ENCODE data around the gene COLEC12. TPM values are rescaled to one million over a fixed set of nuclear protein-coding genes. Genes with fewer than 3 reads are reported as not detected.

Gene COLEC12
- total RNA-seq, 1 experiment from 2014 or later: not detected

- Histone ChIP-seq H3K4me2 (ENCODE audit: low read length) (no peak overlapping the region), H3K27me3 (ENCODE audit: insufficient read depth, low read length) (no peaks in the 10 kb centered on the region), H3K9me2 (ENCODE audit: insufficient read depth) (no peaks in the 10 kb centered on the region), H4K20me1 (ENCODE audit: insufficient read depth) (no peaks in the 10 kb centered on the region), H3K79me2 (ENCODE audit: insufficient read depth, low read length) (no peaks in the 10 kb centered on the region), H3K9ac (ENCODE audit: low read length) (no peak overlapping the region), H3K36me3 (ENCODE audit: control insufficient read depth in 1 of 2, insufficient read depth in 2 of 2, low read length in 2 of 2) (no peaks in the 10 kb centered on the region), H3K9me3 (ENCODE audit: control insufficient read depth in 1 of 2, insufficient read depth in 1 of 2, low read depth in 1 of 2, low read length in 2 of 2) (no peaks in the 10 kb centered on the region), H3K4me3 (replicated peaks in 1 of 2; ENCODE audit: low read depth in 1 of 2, low read length in 2 of 2) (no peak overlapping the region), H3K27ac (ENCODE audit: low read depth, low read length) (no peak overlapping the region), H3K4me1 (ENCODE audit: control insufficient read depth in 1 of 2, insufficient read depth in 2 of 2, low read length in 2 of 2) (no peaks in the 10 kb centered on the region), H2AFZ (ENCODE audit: low read depth, low read length, poor library complexity, severe bottlenecking) (no peak overlapping the region)
- ATAC-seq (no peak), DNase-seq (ENCODE audit: low read depth, low spot score) (no peak)
- no TSS peak for BruUV-seq (replicated peaks)
- POLR2A ChIA-PET: no interaction called here
- TF ChIP-seq ZFX (IDR thresholded peaks at IDR 0.05) (no peak), TCF7L2 (IDR thresholded peaks at IDR 0.05; ENCODE audit: borderline replicate concordance, extremely low read depth, insufficient read depth, insufficient read length) (no peak), ZBTB33 (IDR thresholded peaks at IDR 0.05; ENCODE audit: extremely low read depth, insufficient replicate concordance, low read length) (no peak), RAD21 (IDR thresholded peaks at IDR 0.05; ENCODE audit: low read depth) (no peak), CBX3 (IDR thresholded peaks at IDR 0.05; ENCODE audit: low read depth) (no peak)
- intact Hi-C loops (cut with micrococcal nuclease): loop anchor here (10.0 kb wide), 1 partner anchor 546 kb away; no protein-coding TSS in a partner anchor
- CTCF ChIA-PET: interaction anchor here (0.8 kb wide), 1 partner anchor 327 kb away, joined by 3 read pairs; no protein-coding TSS in a partner anchor
- RAD21 ChIA-PET (ENCODE audit: low non-redundant PET in 1 of 2, low total read pairs in 2 of 2, uncharacterized antibody in 2 of 2, unreplicated experiment in 2 of 2): no interaction called here
These were observed 211.5 kb downstream of the COLEC12 start for GRCh38 chr18:289026-289425.

GRCh38 chr18:286515-287310 lies 213.8 kb downstream of the COLEC12 start:
- Histone ChIP-seq H3K9ac (ENCODE audit: low read length) (no peak overlapping the region), H4K20me1 (ENCODE audit: insufficient read depth) (no peaks in the 10 kb centered on the region), H3K9me3 (ENCODE audit: control insufficient read depth in 1 of 2, insufficient read depth in 1 of 2, low read depth in 1 of 2, low read length in 2 of 2) (no peaks in the 10 kb centered on the region), H3K27me3 (ENCODE audit: insufficient read depth, low read length) (no peaks in the 10 kb centered on the region), H3K36me3 (ENCODE audit: control insufficient read depth in 1 of 2, insufficient read depth in 2 of 2, low read length in 2 of 2) (no peaks in the 10 kb centered on the region), H3K79me2 (ENCODE audit: insufficient read depth, low read length) (no peaks in the 10 kb centered on the region), H2AFZ (ENCODE audit: low read depth, low read length, poor library complexity, severe bottlenecking) (no peak overlapping the region), H3K4me1 (ENCODE audit: control insufficient read depth in 1 of 2, insufficient read depth in 2 of 2, low read length in 2 of 2) (no peaks in the 10 kb centered on the region), H3K27ac (ENCODE audit: low read depth, low read length) (no peak overlapping the region), H3K4me2 (ENCODE audit: low read length) (no peak overlapping the region), H3K4me3 (replicated peaks in 1 of 2; ENCODE audit: low read depth in 1 of 2, low read length in 2 of 2) (no peak overlapping the region), H3K9me2 (ENCODE audit: insufficient read depth) (no peaks in the 10 kb centered on the region)
- BruUV-seq (replicated peaks): no TSS peak
- ChIA-PET POLR2A (no interaction called here), CTCF (interaction anchor here (0.9 to 1.2 kb wide), 2 partner anchors 191 to 337 kb away, joined by 3 read pairs; no protein-coding TSS in a partner anchor), RAD21 (ENCODE audit: low non-redundant PET in 1 of 2, low total read pairs in 2 of 2, uncharacterized antibody in 2 of 2, unreplicated experiment in 2 of 2) (no interaction called here)
- DNase-seq (ENCODE audit: low read depth, low spot score): no peak
- ATAC-seq: peak; percentile 52
- intact Hi-C loops (cut with micrococcal nuclease): loop anchor here (1.0 to 10.0 kb wide), 3 partner anchors 190 to 548 kb away; no protein-coding TSS in a partner anchor
- no peak for TF ChIP-seq ZFX (IDR thresholded peaks at IDR 0.05)
- TF ChIP-seq CBX3 (IDR thresholded peaks at IDR 0.05; ENCODE audit: low read depth): no peak
- TF ChIP-seq JUND (IDR thresholded peaks at IDR 0.05): no peak
- TF ChIP-seq, protein P1, sequence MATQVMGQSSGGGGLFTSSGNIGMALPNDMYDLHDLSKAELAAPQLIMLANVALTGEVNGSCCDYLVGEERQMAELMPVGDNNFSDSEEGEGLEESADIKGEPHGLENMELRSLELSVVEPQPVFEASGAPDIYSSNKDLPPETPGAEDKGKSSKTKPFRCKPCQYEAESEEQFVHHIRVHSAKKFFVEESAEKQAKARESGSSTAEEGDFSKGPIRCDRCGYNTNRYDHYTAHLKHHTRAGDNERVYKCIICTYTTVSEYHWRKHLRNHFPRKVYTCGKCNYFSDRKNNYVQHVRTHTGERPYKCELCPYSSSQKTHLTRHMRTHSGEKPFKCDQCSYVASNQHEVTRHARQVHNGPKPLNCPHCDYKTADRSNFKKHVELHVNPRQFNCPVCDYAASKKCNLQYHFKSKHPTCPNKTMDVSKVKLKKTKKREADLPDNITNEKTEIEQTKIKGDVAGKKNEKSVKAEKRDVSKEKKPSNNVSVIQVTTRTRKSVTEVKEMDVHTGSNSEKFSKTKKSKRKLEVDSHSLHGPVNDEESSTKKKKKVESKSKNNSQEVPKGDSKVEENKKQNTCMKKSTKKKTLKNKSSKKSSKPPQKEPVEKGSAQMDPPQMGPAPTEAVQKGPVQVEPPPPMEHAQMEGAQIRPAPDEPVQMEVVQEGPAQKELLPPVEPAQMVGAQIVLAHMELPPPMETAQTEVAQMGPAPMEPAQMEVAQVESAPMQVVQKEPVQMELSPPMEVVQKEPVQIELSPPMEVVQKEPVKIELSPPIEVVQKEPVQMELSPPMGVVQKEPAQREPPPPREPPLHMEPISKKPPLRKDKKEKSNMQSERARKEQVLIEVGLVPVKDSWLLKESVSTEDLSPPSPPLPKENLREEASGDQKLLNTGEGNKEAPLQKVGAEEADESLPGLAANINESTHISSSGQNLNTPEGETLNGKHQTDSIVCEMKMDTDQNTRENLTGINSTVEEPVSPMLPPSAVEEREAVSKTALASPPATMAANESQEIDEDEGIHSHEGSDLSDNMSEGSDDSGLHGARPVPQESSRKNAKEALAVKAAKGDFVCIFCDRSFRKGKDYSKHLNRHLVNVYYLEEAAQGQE (IDR thresholded peaks at IDR 0.05; ENCODE audit: low read depth): no peak
- TF ChIP-seq POLR2AphosphoS5 (IDR thresholded peaks at IDR 0.05; ENCODE audit: low read depth, low read length): no peak
- TF ChIP-seq, protein P2, sequence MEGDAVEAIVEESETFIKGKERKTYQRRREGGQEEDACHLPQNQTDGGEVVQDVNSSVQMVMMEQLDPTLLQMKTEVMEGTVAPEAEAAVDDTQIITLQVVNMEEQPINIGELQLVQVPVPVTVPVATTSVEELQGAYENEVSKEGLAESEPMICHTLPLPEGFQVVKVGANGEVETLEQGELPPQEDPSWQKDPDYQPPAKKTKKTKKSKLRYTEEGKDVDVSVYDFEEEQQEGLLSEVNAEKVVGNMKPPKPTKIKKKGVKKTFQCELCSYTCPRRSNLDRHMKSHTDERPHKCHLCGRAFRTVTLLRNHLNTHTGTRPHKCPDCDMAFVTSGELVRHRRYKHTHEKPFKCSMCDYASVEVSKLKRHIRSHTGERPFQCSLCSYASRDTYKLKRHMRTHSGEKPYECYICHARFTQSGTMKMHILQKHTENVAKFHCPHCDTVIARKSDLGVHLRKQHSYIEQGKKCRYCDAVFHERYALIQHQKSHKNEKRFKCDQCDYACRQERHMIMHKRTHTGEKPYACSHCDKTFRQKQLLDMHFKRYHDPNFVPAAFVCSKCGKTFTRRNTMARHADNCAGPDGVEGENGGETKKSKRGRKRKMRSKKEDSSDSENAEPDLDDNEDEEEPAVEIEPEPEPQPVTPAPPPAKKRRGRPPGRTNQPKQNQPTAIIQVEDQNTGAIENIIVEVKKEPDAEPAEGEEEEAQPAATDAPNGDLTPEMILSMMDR (IDR thresholded peaks at IDR 0.05 in 2 of 3, conservative IDR thresholded peaks at IDR 0.05 in 1 of 3; ENCODE audit: borderline replicate concordance in 1 of 3, insufficient read depth in 1 of 3, low read depth in 2 of 3, low read length in 2 of 3): peak; percentile 39 to 71 (median 66); a peak in 5 of 6 replicates
- no peak for TF ChIP-seq FOSL1 (IDR thresholded peaks at IDR 0.05; ENCODE audit: low read depth)

Data from HCT116 (cell line).